Superior temporal gyrus (tissue), 1 donor: Measurements from ENCODE around the gene WWOX.

Experiments
- DNase-seq: peaks from one replicate; pipeline ENCODE4 v3.0.0-alpha.2; 2016; ENCODE audit errors: extremely low spot score

The WWOX gene

GRCh38 chr16:78105517-78105916 is 6.1 kb downstream of the WWOX start:
- no peak for DNase-seq

GRCh38 chr16:78106686-78107085 is 7.2 kb downstream of the WWOX start:
- DNase-seq: no peak

GRCh38 chr16:78108451-78108850 is 9.0 kb downstream of the WWOX start:
- DNase-seq: no peak

GRCh38 chr16:78113258-78113657 is 13.8 kb downstream of the WWOX start:
- no peak for DNase-seq

- DNase-seq: no peak
Measured at GRCh38 chr16:78115659-78116058, 16.2 kb downstream of the WWOX start.

GRCh38 chr16:78116946-78117345 is 17.5 kb downstream of the WWOX start:
- DNase-seq: no peak

GRCh38 chr16:78117391-78117790 is 17.9 kb downstream of the WWOX start:
- no peak for DNase-seq

- no peak for DNase-seq
Measured at GRCh38 chr16:78118469-78119025, 19.1 kb downstream of the WWOX start.

- DNase-seq: peak; percentile 96
Measured at GRCh38 chr16:78122774-78123315, 23.4 kb downstream of the WWOX start.

GRCh38 chr16:78125112-78125844 is 25.8 kb downstream of the WWOX start:
- no peak for DNase-seq

GRCh38 chr16:78126662-78127061 is 27.2 kb downstream of the WWOX start:
- no peak for DNase-seq

- no peak for DNase-seq
Measured at GRCh38 chr16:78127130-78127529, 27.7 kb downstream of the WWOX start.

GRCh38 chr16:78128913-78129312 is 29.5 kb downstream of the WWOX start:
- no peak for DNase-seq

GRCh38 chr16:78129349-78129748 is 29.9 kb downstream of the WWOX start:
- DNase-seq: no peak

GRCh38 chr16:78130083-78130608 is 30.7 kb downstream of the WWOX start:
- no peak for DNase-seq

GRCh38 chr16:78130950-78131349 is 31.5 kb downstream of the WWOX start:
- no peak for DNase-seq

- DNase-seq: no peak
Measured at GRCh38 chr16:78133919-78134318, 34.5 kb downstream of the WWOX start.

GRCh38 chr16:78134944-78135619 is 35.6 kb downstream of the WWOX start:
- DNase-seq: no peak

- no peak for DNase-seq
Measured at GRCh38 chr16:78137179-78137578, 37.7 kb downstream of the WWOX start.

- no peak for DNase-seq
Measured at GRCh38 chr16:78137782-78138616, 38.5 kb downstream of the WWOX start.

GRCh38 chr16:78140818-78141466 is 41.5 kb downstream of the WWOX start:
- DNase-seq: no peak
